Measurements from ENCODE around the gene NSUN2.

DNA sequence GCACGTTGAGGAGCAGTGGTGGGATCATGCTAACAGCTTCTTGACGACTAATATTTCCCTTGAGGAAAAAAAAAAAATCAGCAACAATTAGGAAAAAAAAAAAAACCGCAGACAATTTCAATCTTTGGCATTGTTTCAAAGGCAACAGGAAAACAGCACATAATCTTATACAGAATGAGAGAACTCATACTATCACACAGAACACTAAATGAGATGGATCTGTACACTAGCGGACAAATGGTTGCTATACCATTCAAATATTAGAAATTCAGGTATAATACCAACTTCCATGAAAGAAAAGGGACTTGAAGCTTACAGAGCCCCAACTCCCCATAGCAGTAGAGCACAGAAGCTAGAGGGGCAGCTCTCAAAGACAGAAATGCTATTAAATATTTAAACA is 9.6 kb downstream of the NSUN2 start:
- TF ChIP-seq POLR2A (IDR thresholded peaks at IDR 0.05) (no peak), POLR2AphosphoS5 (IDR thresholded peaks at IDR 0.05) (no peak)
- TF ChIP-seq, protein P1, sequence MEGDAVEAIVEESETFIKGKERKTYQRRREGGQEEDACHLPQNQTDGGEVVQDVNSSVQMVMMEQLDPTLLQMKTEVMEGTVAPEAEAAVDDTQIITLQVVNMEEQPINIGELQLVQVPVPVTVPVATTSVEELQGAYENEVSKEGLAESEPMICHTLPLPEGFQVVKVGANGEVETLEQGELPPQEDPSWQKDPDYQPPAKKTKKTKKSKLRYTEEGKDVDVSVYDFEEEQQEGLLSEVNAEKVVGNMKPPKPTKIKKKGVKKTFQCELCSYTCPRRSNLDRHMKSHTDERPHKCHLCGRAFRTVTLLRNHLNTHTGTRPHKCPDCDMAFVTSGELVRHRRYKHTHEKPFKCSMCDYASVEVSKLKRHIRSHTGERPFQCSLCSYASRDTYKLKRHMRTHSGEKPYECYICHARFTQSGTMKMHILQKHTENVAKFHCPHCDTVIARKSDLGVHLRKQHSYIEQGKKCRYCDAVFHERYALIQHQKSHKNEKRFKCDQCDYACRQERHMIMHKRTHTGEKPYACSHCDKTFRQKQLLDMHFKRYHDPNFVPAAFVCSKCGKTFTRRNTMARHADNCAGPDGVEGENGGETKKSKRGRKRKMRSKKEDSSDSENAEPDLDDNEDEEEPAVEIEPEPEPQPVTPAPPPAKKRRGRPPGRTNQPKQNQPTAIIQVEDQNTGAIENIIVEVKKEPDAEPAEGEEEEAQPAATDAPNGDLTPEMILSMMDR (IDR thresholded peaks at IDR 0.05): no peak
